K562 (cell line): ENCODE measurements around the gene ZNF408. TPM values are rescaled to one million over a fixed set of nuclear protein-coding genes. Genes with fewer than 3 reads are reported as not detected.
A peak's percentile ranks its signal among the peaks of the same experiment; 100 is the strongest.

Source experiments
- ATAC-seq: fragments of 200-7000 bp; cut with Tn5 transposase; 3 replicates; pipeline ENCODE4 v1.9.1; 2020; ENCODE audit warnings: moderate library complexity
- BruUV-seq: library from RNA; stranded (reverse); fragments of 400-500 nt; replicated peaks from 2 replicates; lab custom pipeline; 2021; lab: Mats Ljungman, UMichigan
- CTCF ChIA-PET: fragments of 300-600 bp; formaldehyde crosslinking; extraction: SDS; loops from one replicate; lab custom pipeline; 2021; ENCODE audit warnings: low intra/inter-chr PET ratio; lab: Yijun Ruan, JAX
- POLR2A ChIA-PET: fragments of 300-600, 350-650 bp; sonication (Branson Sonifier 250); formaldehyde crosslinking; extraction: SDS; loops from one replicate; lab custom pipeline; 2021; ENCODE audit warnings: antibody characterized with exemption, inconsistent platforms; lab: Yijun Ruan, JAX
- DNase-seq, 4 experiments: peaks; one replicate each; pipeline versions ENCODE4 v3.0.0 to v3.0.0-alpha.2; 2011 to 2018; ENCODE audit warnings: low spot score in 3 of 4, mixed read lengths in 3 of 4; ENCODE audit errors: extremely low read depth in 1 of 4
- FAIRE-seq: peaks from 2 replicates; lab custom pipeline; 2011; peaks lifted over from hg19 to GRCh38; lab: Jason Lieb, UNC
- H2AFZ ChIP-seq: 2 replicates; pipeline ENCODE4 v1.6.0; 2011; ENCODE audit warnings: low read depth, low read length, control low read depth, inconsistent platforms
- H3K27ac ChIP-seq: fragments of 200-600 bp; 3 replicates; pipeline ENCODE4 v1.8.0; 2011; ENCODE audit warnings: low read depth, mild to moderate bottlenecking, control low read depth, inconsistent platforms, low read length, moderate library complexity, mixed read lengths; ENCODE audit errors: extremely low read depth
- H3K27me3 ChIP-seq, 2 experiments: fragments of 300-600 bp in 1 of 2; 2 replicates in 1 of 2; 3 replicates in 1 of 2; pipeline versions ENCODE4 v1.6.0 to v1.8.0; 2011; ENCODE audit warnings: inconsistent platforms in 2 of 2, low read length in 2 of 2, mild to moderate bottlenecking in 1 of 2, mixed read lengths in 1 of 2, moderate library complexity in 1 of 2; ENCODE audit not compliant: control insufficient read depth in 2 of 2, insufficient read depth in 2 of 2
- H3K36me3 ChIP-seq: fragments of 300-600 bp; 3 replicates; pipeline ENCODE4 v1.8.0; 2011; ENCODE audit warnings: mild to moderate bottlenecking, low read length, inconsistent platforms; ENCODE audit not compliant: control insufficient read depth, insufficient read depth
- H3K4me1 ChIP-seq, 2 experiments: fragments of 200-600 bp in 1 of 2; replicated peaks in 1 of 2; 2 replicates in 1 of 2; 3 replicates in 1 of 2; pipeline versions ENCODE4 v1.5.1 to v1.8.0; 2011; ENCODE audit warnings: inconsistent platforms in 2 of 2, low read length in 2 of 2, mild to moderate bottlenecking in 1 of 2, mixed read lengths in 1 of 2, moderate library complexity in 1 of 2; ENCODE audit not compliant: control insufficient read depth in 2 of 2, insufficient read depth in 2 of 2
- H3K4me2 ChIP-seq: 2 replicates; pipeline ENCODE4 v1.6.1; 2011; ENCODE audit warnings: low read length, control low read depth, inconsistent platforms, mixed read lengths; ENCODE audit not compliant: insufficient read depth
- H3K4me3 ChIP-seq: fragments of 200-600 bp; sonication (generic), shearing (Covaris generic); 2 replicates; pipeline ENCODE4 v1.5.1; 2016; ENCODE audit warnings: control low read depth, inconsistent platforms
- H3K79me2 ChIP-seq: fragments of 200-600 bp; 3 replicates; pipeline ENCODE4 v1.8.0; 2011; ENCODE audit warnings: low read length, inconsistent platforms; ENCODE audit not compliant: control insufficient read depth, insufficient read depth
- H3K9ac ChIP-seq, 2 experiments: 2 replicates each; pipeline versions ENCODE4 v1.6.0 to v1.6.1; 2011; ENCODE audit warnings: low read depth in 2 of 2, low read length in 2 of 2, control low read depth in 1 of 2, inconsistent platforms in 1 of 2, mild to moderate bottlenecking in 1 of 2, mixed read lengths in 1 of 2; ENCODE audit not compliant: insufficient read depth in 1 of 2
- H3K9me1 ChIP-seq: one replicate; pipeline ENCODE4 v1.6.0; 2011; ENCODE audit warnings: inconsistent platforms, mild to moderate bottlenecking, low read length, moderate library complexity; ENCODE audit not compliant: control insufficient read depth, insufficient read depth
- H3K9me3 ChIP-seq: replicated peaks from 2 replicates; pipeline ENCODE4 v1.5.1; 2011; ENCODE audit warnings: low read depth, low read length, inconsistent platforms; ENCODE audit not compliant: control insufficient read depth, insufficient read depth
- H4K20me1 ChIP-seq: replicated peaks from 2 replicates; pipeline ENCODE4 v1.6.1; 2011; ENCODE audit warnings: low read length, inconsistent platforms, mixed read lengths; ENCODE audit not compliant: control insufficient read depth, insufficient read depth
- CTCFL ChIP-seq: IDR thresholded peaks from 2 replicates; pipeline ENCODE4 v1.6.1; 2011; ENCODE audit warnings: borderline replicate concordance, low read depth, mild to moderate bottlenecking, moderate library complexity, low read length; ENCODE audit not compliant: insufficient read depth, poor library complexity, severe bottlenecking
- POLR2AphosphoS2 ChIP-seq: IDR thresholded peaks from 2 replicates; pipeline ENCODE4 v1.6.1; 2012; ENCODE audit warnings: low read length, improper control_type of control experiment
- POLR2AphosphoS5 ChIP-seq: IDR thresholded peaks from 2 replicates; pipeline ENCODE4 v1.6.1; 2011; ENCODE audit warnings: mild to moderate bottlenecking, low read depth, low read length, moderate library complexity; ENCODE audit not compliant: control insufficient read depth, insufficient read depth
- ZNF79 ChIP-seq: fragments of 250-450 bp; sonication (Bioruptor Pico); IDR thresholded peaks from 2 replicates; pipeline ENCODE4 v1.4.0; 2020; ENCODE audit warnings: low read depth, mild to moderate bottlenecking, moderate library complexity
- WGBS: fragments of 100-300 bp; shearing (Covaris generic); methylation state at CpG from one replicate; pipeline ENCODE4 v1.1.6; 2016; ENCODE audit warnings: low coverage, mixed read lengths; ENCODE audit not compliant: insufficient coverage; ENCODE audit errors: missing lambda C conversion rate; 5-methylcytosine and 5-hydroxymethylcytosine counted together
- in situ Hi-C: fragments of 300-500 bp; cut with MboI; formaldehyde crosslinking; loops from 4 replicates; pipeline ENCODE4 v1.15.0; 2018; ENCODE audit warnings: inconsistent platforms, mixed read lengths
- intact Hi-C: fragments of 100-400 bp; cut with micrococcal nuclease; formaldehyde crosslinking; loops from 2 replicates; pipeline ENCODE4 v1.14.2; 2022
- polyA plus RNA-seq, 8 experiments: library from polyadenylated mRNA; depleted of rRNA in 4 of 8; stranded (reverse) in 5 of 8; unstranded in 3 of 8; fragments of >200 nt; fragmentation: Nextera tagmentation in 2 of 8; fragmentation: Illumina TruSeq in 1 of 8; extraction: Ambion mirVana in 2 of 8; extraction: Trizol in 1 of 8; gene quantifications; 2 replicates each; pipeline versions ENCODE4 v1.2.1 to v1.2.3, GENCODE V29; 2011 to 2014; ENCODE audit warnings: inconsistent platforms in 1 of 8, missing spikeins in 1 of 8
- total RNA-seq, 7 experiments: library from RNA; depleted of rRNA in 6 of 7; stranded (reverse); fragments of >200 nt in 6 of 7; fragmentation: Illumina TruSeq in 2 of 7; extraction: Trizol in 2 of 7; gene quantifications; 2 replicates each; pipeline versions ENCODE4 v1.2.1 to v1.2.3, GENCODE V29; 2011 to 2021; ENCODE audit warnings: low replicate concordance in 1 of 7

ZNF408 gene
- total and polyA plus RNA-seq, 9 of the 15 experiments (the other 6 are each of a cell fraction or from before 2014, with no cell fraction given): 0.15 to 18.4 (median 7.4) TPM

- Histone ChIP-seq H3K4me2 (no peak overlapping the region), H3K27ac (no peak overlapping the region), H3K27me3 (no peaks in the 10 kb centered on the region), H3K79me2 (no peaks in the 10 kb centered on the region), H4K20me1 (no peaks in the 10 kb centered on the region), H2AFZ (no peak overlapping the region), H3K4me3 (no peak overlapping the region), H3K36me3 (peaks cover 49% of the 10 kb centered on the region), H3K4me1 (peaks cover 0 to 4% of the 10 kb centered on the region in 2 experiments; a peak in 1 of 5 replicates), H3K9me3 (no peaks in the 10 kb centered on the region), H3K9ac (no peak overlapping the region; a peak in 1 of 4 replicates), H3K9me1 (peaks cover 9% of the 10 kb centered on the region)
- no peak for ATAC-seq
- intact Hi-C loops: no loop called here
- BruUV-seq: no TSS peak
- 61% methylated on average over 6 of the region's 6 CpGs for WGBS
- no peak for DNase-seq
- ChIA-PET CTCF (no interaction called here), POLR2A (interaction anchor here (0.6 to 2.1 kb wide), 11 partner anchors 8 to 941 kb away, joined by 3 to 9 read pairs (median 3); no protein-coding TSS in a partner anchor)
- in situ Hi-C loops: no loop called here
- FAIRE-seq: no peak
- TF ChIP-seq POLR2AphosphoS2: peak; percentile 40; the same call in 1 of the 2 replicates
- peak; percentile 37; the same call in 1 of the 2 replicates for TF ChIP-seq POLR2AphosphoS5
- no peak for TF ChIP-seq ZNF79 (CRISPR knock-in tag)
- TF ChIP-seq CTCFL: no peak
These were observed 26.9 kb upstream of the ZNF408 start for GRCh38 chr11:46673713-46674462.
